GM11168 (cell line): Measurements from ENCODE around the gene SYNDIG1.

ENCODE experiments used
- in situ Hi-C: fragments of 300-500 bp; cut with MboI; formaldehyde crosslinking; loops from one replicate; pipeline ENCODE4 v1.12.0; 2022; ENCODE audit warnings: low sequenced_read_pairs; ENCODE audit not compliant: unreplicated experiment

The SYNDIG1 gene

GRCh38 chr20:24469116-24469893, at the start of gene SYNDIG1:
Gene SYNDIG1, plus strand, starts transcription at chr20:24469629. Its CDS starts 73,469 bp downstream, at chr20:24543098.
- in situ Hi-C loops, result no loop called here

GRCh38 chr20:24419786-24420185, 49.6 kb upstream of the SYNDIG1 start:
- in situ Hi-C loops, result no loop called here

GRCh38 chr20:24420567-24420966, 48.9 kb upstream of the SYNDIG1 start:
- in situ Hi-C loops, result no loop called here

GRCh38 chr20:24421071-24421470, 48.4 kb upstream of the SYNDIG1 start:
- in situ Hi-C loops, result no loop called here

- in situ Hi-C loops, result no loop called here
These were observed 47.2 kb upstream of the SYNDIG1 start for GRCh38 chr20:24422091-24422760.

- in situ Hi-C loops, result no loop called here
These were observed 45.8 kb upstream of the SYNDIG1 start for GRCh38 chr20:24423390-24424313.

- in situ Hi-C loops, result no loop called here
These were observed 43.8 kb upstream of the SYNDIG1 start for GRCh38 chr20:24425523-24426135.

GRCh38 chr20:24431279-24432045, 38.0 kb upstream of the SYNDIG1 start:
- in situ Hi-C loops, result no loop called here

GRCh38 chr20:24432046-24432442, 37.4 kb upstream of the SYNDIG1 start:
- in situ Hi-C loops, result no loop called here

GRCh38 chr20:24436160-24436559, 33.3 kb upstream of the SYNDIG1 start:
- in situ Hi-C loops, result no loop called here

GRCh38 chr20:24437196-24438082, 32.0 kb upstream of the SYNDIG1 start:
- in situ Hi-C loops, result no loop called here

GRCh38 chr20:24438331-24438730, 31.1 kb upstream of the SYNDIG1 start:
- in situ Hi-C loops, result no loop called here

- in situ Hi-C loops, result no loop called here
These were observed 29.6 kb upstream of the SYNDIG1 start for GRCh38 chr20:24439737-24440387.

- in situ Hi-C loops, result no loop called here
These were observed 27.8 kb upstream of the SYNDIG1 start for GRCh38 chr20:24441661-24442060.

- in situ Hi-C loops, result no loop called here
These were observed 26.5 kb upstream of the SYNDIG1 start for GRCh38 chr20:24442909-24443308.

- in situ Hi-C loops, result no loop called here
These were observed 26.0 kb upstream of the SYNDIG1 start for GRCh38 chr20:24443436-24443835.

- in situ Hi-C loops, result no loop called here
These were observed 24.8 kb upstream of the SYNDIG1 start for GRCh38 chr20:24444526-24445190.
